Measurements from ENCODE around the gene CLMN.

The CLMN gene

GRCh38 chr14:95242870-95243269 is 76.8 kb downstream of the CLMN start:
- DNase-seq (ENCODE audit: low read depth in 2 of 2) = no peak

GRCh38 chr14:95240859-95241813 is 78.6 kb downstream of the CLMN start:
- no peak for DNase-seq (ENCODE audit: low read depth in 2 of 2)

- no peak for DNase-seq (ENCODE audit: low read depth in 2 of 2)
These were observed 81.0 kb downstream of the CLMN start for GRCh38 chr14:95238487-95239298.

- DNase-seq (ENCODE audit: low read depth in 2 of 2) = no peak
These were observed 81.8 kb downstream of the CLMN start for GRCh38 chr14:95237958-95238340.

GRCh38 chr14:95237121-95237957 is 82.4 kb downstream of the CLMN start:
- no peak for DNase-seq (ENCODE audit: low read depth in 2 of 2)

GRCh38 chr14:95236221-95236620 is 83.5 kb downstream of the CLMN start:
- no peak for DNase-seq (ENCODE audit: low read depth in 2 of 2)

GRCh38 chr14:95235767-95236166 is 83.9 kb downstream of the CLMN start:
- DNase-seq (ENCODE audit: low read depth in 2 of 2) = no peak

GRCh38 chr14:95235351-95235750 is 84.4 kb downstream of the CLMN start:
- DNase-seq (ENCODE audit: low read depth in 2 of 2) = no peak

- DNase-seq (ENCODE audit: low read depth in 2 of 2) = no peak
These were observed 85.3 kb downstream of the CLMN start for GRCh38 chr14:95234426-95234825.

GRCh38 chr14:95233702-95234241 is 85.9 kb downstream of the CLMN start:
- no peak for DNase-seq (ENCODE audit: low read depth in 2 of 2)

GRCh38 chr14:95232894-95233584 is 86.7 kb downstream of the CLMN start:
- no peak for DNase-seq (ENCODE audit: low read depth in 2 of 2)

GRCh38 chr14:95231966-95232633 is 87.6 kb downstream of the CLMN start:
- no peak for DNase-seq (ENCODE audit: low read depth in 2 of 2)

GRCh38 chr14:95229749-95230148 is 90.0 kb downstream of the CLMN start:
- DNase-seq (ENCODE audit: low read depth in 2 of 2) = no peak

- no peak for DNase-seq (ENCODE audit: low read depth in 2 of 2)
These were observed 91.5 kb downstream of the CLMN start for GRCh38 chr14:95228240-95228639.

GRCh38 chr14:95227279-95227860 is 92.3 kb downstream of the CLMN start:
- no peak for DNase-seq (ENCODE audit: low read depth in 2 of 2)

- no peak for DNase-seq (ENCODE audit: low read depth in 2 of 2)
These were observed 92.9 kb downstream of the CLMN start for GRCh38 chr14:95226801-95227200.

- no peak for DNase-seq (ENCODE audit: low read depth in 2 of 2)
These were observed 94.3 kb downstream of the CLMN start for GRCh38 chr14:95225251-95225887.

GRCh38 chr14:95222870-95223398 is 96.8 kb downstream of the CLMN start:
- no peak for DNase-seq (ENCODE audit: low read depth in 2 of 2)

GRCh38 chr14:95222151-95222631 is 97.5 kb downstream of the CLMN start:
- no peak for DNase-seq (ENCODE audit: low read depth in 2 of 2)
